Peyer's patch (tissue), 4 donors: ENCODE data around the gene TMPRSS3. TPM values are rescaled to one million over a fixed set of nuclear protein-coding genes. Genes with fewer than 3 reads are reported as not detected.

Source experiments
- DNase-seq, 3 donors: peaks; one replicate each; pipeline ENCODE4 v3.0.0-alpha.2; 2017 to 2019
- H3K27ac ChIP-seq, 4 donors: fragments of 200-600 bp; sonication (generic); one replicate each; pipeline ENCODE4 v1.5.1; 2016 to 2019
- H3K27me3 ChIP-seq, 2 donors: fragments of 200-600 bp; sonication (generic); one replicate each; pipeline ENCODE4 v1.5.1; 2019
- H3K36me3 ChIP-seq, 3 donors: fragments of 200-600 bp; sonication (generic); one replicate each; pipeline ENCODE4 v1.5.1; 2016 to 2019
- H3K4me1 ChIP-seq, 4 donors: fragments of 200-600 bp; sonication (generic); one replicate each; pipeline ENCODE4 v1.5.1; 2016 to 2019
- H3K4me3 ChIP-seq, 4 donors: fragments of 200-600 bp; sonication (generic); 1 replicate in 3 of 4; 2 replicates in 1 of 4; pipeline ENCODE4 v1.5.1; 2016 to 2019; ENCODE audit warnings: mild to moderate bottlenecking in 1 of 4
- H3K9me3 ChIP-seq, 4 donors: fragments of 200-600 bp; sonication (generic); one replicate each; pipeline ENCODE4 v1.5.1; 2016 to 2019; ENCODE audit warnings: mild to moderate bottlenecking in 1 of 4
- CTCF ChIP-seq, 6 experiments: fragments of 450-650 bp in 4 of 6; fragments of 200-600 bp in 2 of 6; sonication (generic) in 1 of 6; IDR thresholded peaks; one replicate each; pipeline ENCODE4 v1.5.1; 2017 to 2019; ENCODE audit warnings: antibody characterized with exemption in 6 of 6, mild to moderate bottlenecking in 3 of 6, moderate library complexity in 1 of 6
- POLR2A ChIP-seq, 2 donors: fragments of 450-650 bp; IDR thresholded peaks; one replicate each; pipeline ENCODE4 v1.5.1; 2017; ENCODE audit warnings: antibody characterized with exemption in 2 of 2, mild to moderate bottlenecking in 2 of 2, moderate library complexity in 2 of 2
- total RNA-seq, 4 donors: library from RNA; depleted of rRNA; stranded (reverse); fragments of >200 nt; gene quantifications; one replicate each; pipeline ENCODE4 v1.1.0, GENCODE V29; 2016

TMPRSS3 gene
- total RNA-seq, 4 donors from 2014 or later: 0.54 to 2.5 TPM; not detected in 2

DNA sequence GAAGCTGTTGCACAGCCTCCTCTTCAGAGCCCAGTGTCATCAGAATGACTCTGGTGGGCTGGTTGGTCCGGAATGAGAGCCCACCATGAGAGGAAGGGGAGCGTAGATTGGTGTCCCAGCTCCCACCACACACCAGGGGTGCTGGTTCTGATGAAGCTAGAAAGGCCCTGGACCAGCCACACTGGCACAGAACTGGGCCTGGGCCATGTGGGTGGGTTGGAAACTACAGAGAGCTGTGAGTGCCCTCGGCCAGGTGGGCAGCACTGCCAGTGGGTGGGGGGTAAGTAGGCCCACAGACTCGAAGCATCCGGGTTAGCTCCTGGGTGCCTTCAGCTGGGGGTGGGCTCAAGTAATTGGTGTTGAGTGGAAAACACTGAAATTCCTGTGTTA is 17.9 kb downstream of the TMPRSS3 start:
- Histone ChIP-seq H3K4me1 (peaks cover 0 to 8% (median 0%) of the 10 kb centered on the region in 4 donors), H3K4me3 (no peak overlapping the region), H3K27ac (no peak overlapping the region), H3K27me3 (no peaks in the 10 kb centered on the region), H3K36me3 (no peaks in the 10 kb centered on the region), H3K9me3 (peaks cover 0 to 4% (median 0%) of the 10 kb centered on the region in 4 donors)
- no peak for TF ChIP-seq POLR2A (IDR thresholded peaks at IDR 0.05)
- TF ChIP-seq CTCF (IDR thresholded peaks at IDR 0.05): no peak
- DNase-seq: peak in 1 of 3 donors; percentile 34

- H3K36me3 ChIP-seq: no peaks in the 10 kb centered on the region
- H3K4me1 ChIP-seq: peaks cover 0 to 8% (median 0%) of the 10 kb centered on the region in 4 donors
- no peaks in the 10 kb centered on the region for H3K27me3 ChIP-seq
- no peak for TF ChIP-seq CTCF (IDR thresholded peaks at IDR 0.05)
- TF ChIP-seq POLR2A (IDR thresholded peaks at IDR 0.05): no peak
- DNase-seq: peak in 2 of 3 donors; percentile 37 to 46
- no peak overlapping the region for H3K27ac ChIP-seq
- peaks cover 0 to 4% (median 0%) of the 10 kb centered on the region in 4 donors for H3K9me3 ChIP-seq
- H3K4me3 ChIP-seq: no peak overlapping the region
Observed at GRCh38 chr21:42377211-42377950, 18.5 kb downstream of the TMPRSS3 start.

DNA sequence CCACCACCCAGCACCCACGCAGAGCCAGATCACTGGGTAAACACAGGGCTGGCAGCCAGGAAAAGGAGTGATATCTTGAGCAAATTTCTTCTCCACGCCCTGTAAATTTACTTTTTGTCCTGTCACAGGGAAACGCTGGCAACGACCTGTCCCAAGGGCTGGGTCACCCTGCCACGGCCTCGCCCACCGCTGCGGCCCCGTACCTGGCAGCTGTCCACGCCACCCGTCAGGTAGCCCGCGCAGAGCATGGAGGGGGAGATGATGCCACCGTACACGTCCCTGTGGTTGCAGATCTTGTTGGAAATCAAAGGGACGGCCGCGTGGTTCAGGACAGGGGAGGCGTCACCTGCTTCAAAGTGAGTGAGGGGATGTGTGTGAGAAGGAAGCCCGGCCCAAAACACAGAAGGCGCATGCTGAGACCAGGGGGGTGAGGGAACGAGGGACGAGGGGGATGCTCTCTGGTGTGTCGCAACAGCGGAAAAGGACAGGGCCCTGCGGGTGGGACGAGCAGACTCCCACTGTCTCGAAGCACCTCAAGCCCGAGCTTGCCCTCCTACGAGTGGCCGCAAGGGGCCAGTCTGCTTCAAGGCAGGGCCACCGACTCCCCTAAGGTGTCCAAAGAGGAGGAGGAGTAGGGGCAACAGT is 19.4 kb downstream of the TMPRSS3 start:
- Histone ChIP-seq H3K27ac (peak overlapping the region in 2 of 4 donors; percentile 67 to 78), H3K9me3 (peaks cover 0 to 2% (median 0%) of the 10 kb centered on the region in 4 donors)
- DNase-seq: peak in 2 of 3 donors; percentile 54 to 74

GRCh38 chr21:42375966-42376337 is 19.9 kb downstream of the TMPRSS3 start:
- no peaks in the 10 kb centered on the region for H3K27me3 ChIP-seq
- no peaks in the 10 kb centered on the region for H3K36me3 ChIP-seq
- H3K27ac ChIP-seq: peak overlapping the region in 2 of 4 donors; percentile 67 to 78
- H3K4me3 ChIP-seq: no peak overlapping the region
- DNase-seq: no peak
- TF ChIP-seq POLR2A (IDR thresholded peaks at IDR 0.05) (no peak), CTCF (IDR thresholded peaks at IDR 0.05) (no peak)
- peaks cover 0 to 8% (median 0%) of the 10 kb centered on the region in 4 donors for H3K4me1 ChIP-seq
- no peaks in the 10 kb centered on the region for H3K9me3 ChIP-seq

More for the DNA sequence above, 19.4 kb downstream of the TMPRSS3 start:
- Histone ChIP-seq H3K36me3 (no peaks in the 10 kb centered on the region), H3K4me1 (peaks cover 0 to 8% (median 0%) of the 10 kb centered on the region in 4 donors), H3K4me3 (peak overlapping the region in 1 of 4 donors; percentile 26), H3K27me3 (no peaks in the 10 kb centered on the region)
- TF ChIP-seq POLR2A (IDR thresholded peaks at IDR 0.05) (no peak), CTCF (IDR thresholded peaks at IDR 0.05) (peak in 1 of 6 experiments; percentile 21)

- Histone ChIP-seq H3K27me3 (no peaks in the 10 kb centered on the region), H3K36me3 (no peaks in the 10 kb centered on the region), H3K4me1 (peaks cover 0 to 8% (median 0%) of the 10 kb centered on the region in 4 donors), H3K9me3 (no peaks in the 10 kb centered on the region), H3K4me3 (peak overlapping the region in 2 of 4 donors; percentile 8 to 22), H3K27ac (peak overlapping the region in 2 of 4 donors; percentile 67 to 78)
- DNase-seq: peak in 2 of 3 donors; percentile 81 to 82
- TF ChIP-seq POLR2A (IDR thresholded peaks at IDR 0.05) (peak; percentile 11 to 65), CTCF (IDR thresholded peaks at IDR 0.05) (no peak)
Observed at GRCh38 chr21:42375506-42375905, 20.3 kb downstream of the TMPRSS3 start.
